PC-3 (cell line): ENCODE measurements around the gene FRMPD4. TPM values are rescaled to one million over a fixed set of nuclear protein-coding genes. Genes with fewer than 3 reads are reported as not detected.

Experiments
- ATAC-seq: fragments of 200-7000 bp; cut with Tn5 transposase; 2 replicates; pipeline ENCODE4 v1.9.1; 2020; ENCODE audit warnings: mild to moderate bottlenecking, moderate library complexity
- BruUV-seq: library from RNA; stranded (reverse); fragments of 400-500 nt; replicated peaks from 2 replicates; lab custom pipeline; 2021; lab: Mats Ljungman, UMichigan
- CTCF ChIA-PET: fragments of 300-600 bp; sonication (Branson Sonifier 250); formaldehyde crosslinking; loops from one replicate; lab custom pipeline; 2022; ENCODE audit warnings: antibody characterized with exemption; lab: Charles Lee
- POLR2A ChIA-PET: fragments of 300-600 bp; sonication (Branson Sonifier 250); formaldehyde crosslinking; loops from one replicate; lab custom pipeline; 2022; ENCODE audit warnings: antibody characterized with exemption; ENCODE audit not compliant: unreplicated experiment; lab: Charles Lee
- DNase-seq: peaks from one replicate; pipeline ENCODE4 v3.0.0-alpha.2; 2015
- H2AFZ ChIP-seq: fragments of 300-600 bp; sonication (generic); 2 replicates; pipeline ENCODE4 v1.6.0; 2016; ENCODE audit warnings: antibody characterized with exemption, low read length
- H3F3A ChIP-seq: fragments of 300-600 bp; sonication (generic); one replicate; pipeline ENCODE4 v1.6.0; 2017; ENCODE audit warnings: antibody characterized with exemption, low read length, control low read depth, mild to moderate bottlenecking; ENCODE audit not compliant: unreplicated experiment
- H3K27ac ChIP-seq: fragments of 300-600 bp; sonication (generic); 2 replicates; pipeline ENCODE4 v1.5.1; 2016; ENCODE audit warnings: mild to moderate bottlenecking, low read length
- H3K27me3 ChIP-seq: fragments of 300-600 bp; sonication (generic); 2 replicates; pipeline ENCODE4 v1.6.1; 2016; ENCODE audit warnings: low read length, mixed read lengths
- H3K36me3 ChIP-seq: fragments of 300-600 bp; sonication (generic); 2 replicates; pipeline ENCODE4 v1.6.1; 2016; ENCODE audit warnings: low read depth, mixed run types, low read length, mixed read lengths
- H3K4me1 ChIP-seq: fragments of 300-600 bp; sonication (generic); 2 replicates; pipeline ENCODE4 v1.5.1; 2016; ENCODE audit warnings: low read length; ENCODE audit not compliant: insufficient read depth
- H3K4me2 ChIP-seq: fragments of 300-600 bp; sonication (generic); 2 replicates; pipeline ENCODE4 v1.6.0; 2016; ENCODE audit warnings: low read length
- H3K4me3 ChIP-seq: fragments of 300-600 bp; sonication (generic); 2 replicates; pipeline ENCODE4 v1.5.1; 2016; ENCODE audit warnings: mild to moderate bottlenecking, low read length, mixed read lengths
- H3K79me2 ChIP-seq: fragments of 300-600 bp; sonication (generic); 2 replicates; pipeline ENCODE4 v1.6.1; 2017; ENCODE audit warnings: low read length, mixed read lengths
- H3K9ac ChIP-seq: fragments of 300-600 bp; sonication (generic); 2 replicates; pipeline ENCODE4 v1.6.0; 2016; ENCODE audit warnings: mild to moderate bottlenecking, low read length
- H3K9me2 ChIP-seq: fragments of 300-600 bp; sonication (generic); replicated peaks from 2 replicates; pipeline ENCODE4 v1.6.1; 2016; ENCODE audit warnings: mixed run types, low read length, mixed read lengths
- H3K9me3 ChIP-seq: fragments of 300-600 bp; sonication (generic); 2 replicates; pipeline ENCODE4 v1.6.1; 2016; ENCODE audit warnings: low read length, mixed read lengths
- H4K20me1 ChIP-seq: fragments of 300-600 bp; sonication (generic); 2 replicates; pipeline ENCODE4 v1.6.1; 2016; ENCODE audit warnings: low read length, mixed read lengths
- EZH2 ChIP-seq: fragments of 300-600 bp; sonication (generic); IDR thresholded peaks from one replicate; pipeline ENCODE4 v1.6.1; 2017; ENCODE audit warnings: antibody characterized with exemption, mild to moderate bottlenecking, low read length; ENCODE audit not compliant: unreplicated experiment
- EZH2phosphoT487 ChIP-seq: fragments of 300-600 bp; sonication (generic); IDR thresholded peaks from 2 replicates; pipeline ENCODE4 v1.6.1; 2018; ENCODE audit warnings: mild to moderate bottlenecking, antibody characterized with exemption, low read length, borderline replicate concordance
- intact Hi-C: fragments of 100-400 bp; cut with micrococcal nuclease; formaldehyde crosslinking; loops from 2 replicates; pipeline ENCODE4 v1.9.0; 2023
- total RNA-seq: library from RNA; depleted of rRNA; stranded (reverse); fragments of >200 nt; gene quantifications from 2 replicates; pipeline ENCODE4 v1.2.3, GENCODE V29; 2014
- TF ChIP-seq, protein P1 (sequence below): fragments of 300-600 bp; sonication (generic); conservative IDR thresholded peaks from 2 replicates; pipeline ENCODE4 v1.5.1; 2017; ENCODE audit warnings: antibody characterized with exemption, low read depth, mild to moderate bottlenecking, low read length

The FRMPD4 gene
- total RNA-seq, 1 experiment from 2014 or later: 0.15 TPM

DNA sequence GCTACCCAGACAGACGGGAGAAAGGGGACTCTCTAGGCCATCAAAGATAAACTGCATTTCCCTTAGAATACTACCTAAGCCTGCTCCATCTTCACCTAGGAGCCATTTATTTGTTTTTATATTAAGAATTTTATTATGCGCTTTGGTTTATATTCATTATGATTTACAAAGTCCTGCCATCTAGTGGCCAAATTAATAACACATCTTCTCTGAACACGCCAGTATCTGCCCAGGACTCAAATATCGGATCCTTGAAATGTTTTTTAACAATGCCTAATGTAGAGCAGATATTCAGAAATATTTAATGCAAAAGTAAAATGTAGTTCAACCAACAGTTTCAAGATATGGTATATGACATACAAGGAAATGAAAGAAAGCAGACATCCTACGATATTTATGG lies 632.2 kb downstream of the FRMPD4 start:
- Histone ChIP-seq H2AFZ (peak overlapping the region; percentile 67; the same call in 1 of the 2 replicates), H3K36me3 (no peaks in the 10 kb centered on the region), H3K4me2 (peak overlapping the region; percentile 74; the same call in 1 of the 2 replicates), H3K27ac (no peak overlapping the region), H3K4me1 (no peaks in the 10 kb centered on the region), H3K79me2 (no peaks in the 10 kb centered on the region), H3K9ac (no peak overlapping the region), H3K27me3 (0 out of 2 replicates have a peak, but pooled peaks cover 6% of the 10 kb centered on the region), H3K9me3 (no peaks in the 10 kb centered on the region), H3K9me2 (no peaks in the 10 kb centered on the region), H3F3A (no peaks in the 10 kb centered on the region), H3K4me3 (peak overlapping the region; percentile 59; the same call in 1 of the 2 replicates), H4K20me1 (no peaks in the 10 kb centered on the region)
- CTCF ChIA-PET: no interaction called here
- POLR2A ChIA-PET: no interaction called here
- TF ChIP-seq, protein P1, sequence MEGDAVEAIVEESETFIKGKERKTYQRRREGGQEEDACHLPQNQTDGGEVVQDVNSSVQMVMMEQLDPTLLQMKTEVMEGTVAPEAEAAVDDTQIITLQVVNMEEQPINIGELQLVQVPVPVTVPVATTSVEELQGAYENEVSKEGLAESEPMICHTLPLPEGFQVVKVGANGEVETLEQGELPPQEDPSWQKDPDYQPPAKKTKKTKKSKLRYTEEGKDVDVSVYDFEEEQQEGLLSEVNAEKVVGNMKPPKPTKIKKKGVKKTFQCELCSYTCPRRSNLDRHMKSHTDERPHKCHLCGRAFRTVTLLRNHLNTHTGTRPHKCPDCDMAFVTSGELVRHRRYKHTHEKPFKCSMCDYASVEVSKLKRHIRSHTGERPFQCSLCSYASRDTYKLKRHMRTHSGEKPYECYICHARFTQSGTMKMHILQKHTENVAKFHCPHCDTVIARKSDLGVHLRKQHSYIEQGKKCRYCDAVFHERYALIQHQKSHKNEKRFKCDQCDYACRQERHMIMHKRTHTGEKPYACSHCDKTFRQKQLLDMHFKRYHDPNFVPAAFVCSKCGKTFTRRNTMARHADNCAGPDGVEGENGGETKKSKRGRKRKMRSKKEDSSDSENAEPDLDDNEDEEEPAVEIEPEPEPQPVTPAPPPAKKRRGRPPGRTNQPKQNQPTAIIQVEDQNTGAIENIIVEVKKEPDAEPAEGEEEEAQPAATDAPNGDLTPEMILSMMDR: peak; percentile 69
- no peak for TF ChIP-seq EZH2
- no peak for TF ChIP-seq EZH2phosphoT487
- intact Hi-C loops: loop anchor here (1.0 kb wide), 1 partner anchor 61 kb away; no protein-coding TSS in a partner anchor
- peak; percentile 68 for DNase-seq
- ATAC-seq: peak; percentile 49; the same call in 1 of the 2 replicates
- BruUV-seq: no TSS peak

DNA sequence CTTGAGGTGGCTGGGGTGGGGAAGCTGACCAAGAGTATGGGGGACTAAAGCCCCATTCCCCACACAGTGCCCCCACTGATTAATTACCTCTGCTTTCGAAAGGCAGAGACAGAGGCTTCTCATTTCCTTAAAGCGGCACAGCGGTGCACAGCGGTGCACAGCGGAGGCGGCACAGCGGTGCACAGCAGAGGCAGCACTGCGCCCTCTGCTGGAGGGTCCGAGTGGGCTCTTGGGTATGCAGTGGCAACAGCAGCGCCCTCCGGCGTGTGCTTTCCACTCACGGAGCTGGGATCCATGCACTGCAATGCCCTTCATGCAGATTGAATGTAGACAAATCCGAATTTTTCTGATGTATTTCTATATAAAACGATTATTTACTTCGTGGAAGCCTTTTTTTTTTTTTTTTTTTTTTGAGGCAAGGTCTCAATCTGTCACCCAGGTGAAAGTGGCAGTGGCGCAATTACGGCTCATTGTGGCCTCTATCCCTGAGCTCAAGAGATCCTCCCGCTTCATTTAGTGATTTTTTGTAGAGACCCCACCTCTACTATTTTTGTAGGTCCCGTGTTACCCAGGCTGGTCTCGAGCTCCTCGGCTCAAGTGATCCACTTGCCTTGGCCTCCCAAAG lies 633.3 kb downstream of the FRMPD4 start:
- Histone ChIP-seq H3K27me3 (0 out of 2 replicates have a peak, but pooled peaks cover 6% of the 10 kb centered on the region), H3K79me2 (no peaks in the 10 kb centered on the region), H4K20me1 (no peaks in the 10 kb centered on the region), H3K4me2 (peak overlapping the region; percentile 74), H3K4me3 (peak overlapping the region; percentile 59; the same call in 1 of the 2 replicates), H3K27ac (no peak overlapping the region), H3K9ac (no peak overlapping the region), H3K4me1 (no peaks in the 10 kb centered on the region), H3K36me3 (no peaks in the 10 kb centered on the region), H2AFZ (peak overlapping the region; percentile 67), H3F3A (no peaks in the 10 kb centered on the region), H3K9me2 (no peaks in the 10 kb centered on the region), H3K9me3 (no peaks in the 10 kb centered on the region)
- CTCF ChIA-PET: interaction anchor here (0.6 to 1.3 kb wide), 9 partner anchors 8 to 1015 kb away, joined by 3 to 12 read pairs (median 9); no protein-coding TSS in a partner anchor
- no TSS peak for BruUV-seq
- ATAC-seq: peak; percentile 99
- no peak for TF ChIP-seq EZH2phosphoT487
- TF ChIP-seq, protein P1: peak; percentile 95
- DNase-seq: peak; percentile 78
- POLR2A ChIA-PET: no interaction called here
- intact Hi-C loops: no loop called here
